Body of pancreas (tissue), 4 donors: ENCODE results near the gene MGAT4A.

Source experiments
- POLR2A ChIP-seq, 3 donors: fragments of 450-650 bp; IDR thresholded peaks; one replicate each; pipeline ENCODE4 v1.6.1; 2016; ENCODE audit warnings: antibody characterized with exemption in 3 of 3, mild to moderate bottlenecking in 2 of 3
- TF ChIP-seq, protein P1 (sequence below), 7 experiments: fragments of 450-650 bp in 4 of 7; fragments of 200-600 bp in 3 of 7; sonication (generic) in 3 of 7; IDR thresholded peaks; one replicate each; pipeline ENCODE4 v1.5.1; 2016 to 2019; ENCODE audit warnings: antibody characterized with exemption in 7 of 7

DNA sequence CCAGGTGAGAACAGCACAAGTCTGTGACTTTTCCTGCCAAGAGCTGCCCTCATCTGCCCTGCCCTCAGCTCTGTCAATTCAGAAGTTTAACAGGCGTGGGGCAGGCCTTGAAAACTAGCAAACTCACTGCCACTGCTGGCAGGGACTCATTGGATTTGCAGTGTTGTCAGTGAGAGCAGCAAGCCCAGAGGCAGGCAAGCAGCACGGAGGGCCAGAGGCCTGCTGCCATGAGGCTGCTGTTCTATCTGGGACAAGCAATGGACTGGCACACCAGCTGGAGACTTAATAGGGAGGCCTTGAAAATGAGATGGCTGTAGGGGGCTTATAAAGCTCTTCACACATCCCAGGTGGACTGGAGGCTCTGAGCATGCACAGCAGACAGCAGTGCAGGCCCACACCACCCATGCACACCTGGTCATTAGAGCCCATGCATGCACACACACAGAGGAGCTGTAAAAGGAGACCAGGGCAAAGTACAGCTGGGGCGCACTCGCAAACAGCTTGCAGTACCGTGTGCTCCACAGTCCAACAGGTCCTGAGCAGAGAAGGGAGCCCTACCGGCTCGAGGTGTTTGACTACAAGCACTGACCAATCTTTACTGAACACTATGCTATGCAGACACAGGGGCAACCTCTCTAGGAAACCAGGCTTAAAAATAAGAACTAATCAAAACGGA is 28.7 kb downstream of the MGAT4A start:
- TF ChIP-seq, protein P1, sequence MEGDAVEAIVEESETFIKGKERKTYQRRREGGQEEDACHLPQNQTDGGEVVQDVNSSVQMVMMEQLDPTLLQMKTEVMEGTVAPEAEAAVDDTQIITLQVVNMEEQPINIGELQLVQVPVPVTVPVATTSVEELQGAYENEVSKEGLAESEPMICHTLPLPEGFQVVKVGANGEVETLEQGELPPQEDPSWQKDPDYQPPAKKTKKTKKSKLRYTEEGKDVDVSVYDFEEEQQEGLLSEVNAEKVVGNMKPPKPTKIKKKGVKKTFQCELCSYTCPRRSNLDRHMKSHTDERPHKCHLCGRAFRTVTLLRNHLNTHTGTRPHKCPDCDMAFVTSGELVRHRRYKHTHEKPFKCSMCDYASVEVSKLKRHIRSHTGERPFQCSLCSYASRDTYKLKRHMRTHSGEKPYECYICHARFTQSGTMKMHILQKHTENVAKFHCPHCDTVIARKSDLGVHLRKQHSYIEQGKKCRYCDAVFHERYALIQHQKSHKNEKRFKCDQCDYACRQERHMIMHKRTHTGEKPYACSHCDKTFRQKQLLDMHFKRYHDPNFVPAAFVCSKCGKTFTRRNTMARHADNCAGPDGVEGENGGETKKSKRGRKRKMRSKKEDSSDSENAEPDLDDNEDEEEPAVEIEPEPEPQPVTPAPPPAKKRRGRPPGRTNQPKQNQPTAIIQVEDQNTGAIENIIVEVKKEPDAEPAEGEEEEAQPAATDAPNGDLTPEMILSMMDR (IDR thresholded peaks at IDR 0.05) = no peak
- TF ChIP-seq POLR2A (IDR thresholded peaks at IDR 0.05) = peak in 2 of 3 donors; percentile 72 to 75
